Measurements from ENCODE around the gene CLCNKA. TPM values are rescaled to one million over a fixed set of nuclear protein-coding genes. Genes with fewer than 3 reads are reported as not detected.

CLCNKA gene
- total RNA-seq, 2 experiments from 2014 or later = not detected

DNA sequence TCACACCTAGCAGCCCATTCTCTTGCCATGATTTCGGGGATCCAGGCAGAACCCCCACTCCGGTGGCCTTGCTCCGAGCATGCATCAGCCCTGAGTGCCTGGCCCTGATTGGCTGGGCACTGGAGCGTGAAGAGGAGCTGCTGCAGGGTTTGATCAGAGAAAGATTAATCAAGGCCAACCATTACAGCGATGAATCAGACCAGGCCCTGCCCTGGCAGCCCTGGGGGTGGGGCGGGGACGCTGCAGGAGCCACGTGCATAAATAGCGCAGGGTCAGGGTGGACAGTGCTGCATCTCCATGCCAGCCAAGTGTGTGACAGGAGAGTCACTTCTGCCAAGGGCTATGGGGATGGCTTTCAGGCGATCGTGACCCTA lies 55.0 kb downstream of the CLCNKA start:
- Mint-ChIP-seq H3K4me3 (no peak overlapping the region), H3K9me3 (ENCODE audit: low read depth) (no peaks in the 10 kb centered on the region), H3K27me3 (peaks cover 12% of the 10 kb centered on the region), H3K4me1 (peaks cover 13% of the 10 kb centered on the region), H3K36me3 (ENCODE audit: low read depth) (no peaks in the 10 kb centered on the region), H3K27ac (no peak overlapping the region)
- DNase-seq = no peak
- POLR2A ChIA-PET = no interaction called here
- intact Hi-C loops (cut with DNase I, micrococcal nuclease) = loop anchor here in 1 of 2 experiments (5.0 kb wide), 1 partner anchor 285 kb away; no protein-coding TSS in a partner anchor
- ATAC-seq = no peak
- CTCF ChIA-PET = interaction anchor here (1.3 to 12.1 kb wide), 2 partner anchors 111 to 168 kb away, joined by 5 to 219 read pairs; no protein-coding TSS in a partner anchor

DNA sequence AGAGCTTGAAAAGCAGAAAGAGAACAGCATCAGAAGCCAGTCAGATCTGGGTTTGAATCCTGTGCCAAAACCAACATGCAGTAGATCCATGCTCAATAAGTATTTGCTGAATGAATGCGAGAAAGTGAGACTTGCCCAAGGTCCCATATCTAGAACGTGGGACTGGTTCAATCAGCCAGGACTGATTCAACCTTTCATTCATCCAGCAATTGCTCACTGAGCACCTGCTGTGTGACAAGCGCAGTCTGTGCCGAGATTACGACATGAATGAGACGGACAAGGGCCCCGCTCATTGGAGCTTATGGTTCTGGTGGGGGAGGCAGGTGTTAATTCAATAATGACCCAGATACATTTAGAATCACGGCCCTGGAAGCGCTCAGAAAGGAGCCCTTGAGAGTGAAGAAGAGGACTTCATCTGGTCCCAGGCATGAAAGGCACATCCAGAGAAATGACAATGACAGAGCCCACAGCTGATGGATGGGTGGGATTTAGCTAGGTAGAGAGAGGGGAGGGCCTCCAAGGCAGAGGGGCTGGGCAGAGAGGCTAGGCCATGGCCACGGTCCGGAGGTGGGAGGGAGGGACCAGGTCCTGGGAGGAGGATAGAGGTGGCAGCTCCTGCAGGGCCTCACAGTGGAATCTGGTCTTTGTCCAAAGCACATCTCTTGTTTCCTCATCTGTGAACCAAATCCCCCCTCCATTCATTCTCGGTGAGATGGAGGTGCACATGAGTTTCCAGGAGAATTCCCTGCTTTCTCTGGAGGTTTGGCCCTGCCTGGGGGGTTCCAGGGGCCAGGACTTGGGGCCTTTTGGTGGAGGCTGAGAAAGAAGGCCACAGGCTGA lies 55.8 kb downstream of the CLCNKA start:
- Mint-ChIP-seq H3K27ac (no peak overlapping the region), H3K9me3 (ENCODE audit: low read depth) (no peaks in the 10 kb centered on the region), H3K4me3 (no peak overlapping the region), H3K36me3 (ENCODE audit: low read depth) (no peaks in the 10 kb centered on the region), H3K27me3 (peaks cover 10% of the 10 kb centered on the region), H3K4me1 (peaks cover 13% of the 10 kb centered on the region)
- ChIA-PET POLR2A (no interaction called here), CTCF (interaction anchor here (0.5 to 12.1 kb wide), 9 partner anchors 8 to 532 kb away, joined by 3 to 219 read pairs (median 5); partner anchors contain the start of gene FAM131C)
- intact Hi-C loops (cut with DNase I, micrococcal nuclease) = loop anchor here (2.0 to 5.0 kb wide), 2 partner anchors 285 kb away; no protein-coding TSS in a partner anchor
- ATAC-seq = no peak
- no peak for DNase-seq

DNA sequence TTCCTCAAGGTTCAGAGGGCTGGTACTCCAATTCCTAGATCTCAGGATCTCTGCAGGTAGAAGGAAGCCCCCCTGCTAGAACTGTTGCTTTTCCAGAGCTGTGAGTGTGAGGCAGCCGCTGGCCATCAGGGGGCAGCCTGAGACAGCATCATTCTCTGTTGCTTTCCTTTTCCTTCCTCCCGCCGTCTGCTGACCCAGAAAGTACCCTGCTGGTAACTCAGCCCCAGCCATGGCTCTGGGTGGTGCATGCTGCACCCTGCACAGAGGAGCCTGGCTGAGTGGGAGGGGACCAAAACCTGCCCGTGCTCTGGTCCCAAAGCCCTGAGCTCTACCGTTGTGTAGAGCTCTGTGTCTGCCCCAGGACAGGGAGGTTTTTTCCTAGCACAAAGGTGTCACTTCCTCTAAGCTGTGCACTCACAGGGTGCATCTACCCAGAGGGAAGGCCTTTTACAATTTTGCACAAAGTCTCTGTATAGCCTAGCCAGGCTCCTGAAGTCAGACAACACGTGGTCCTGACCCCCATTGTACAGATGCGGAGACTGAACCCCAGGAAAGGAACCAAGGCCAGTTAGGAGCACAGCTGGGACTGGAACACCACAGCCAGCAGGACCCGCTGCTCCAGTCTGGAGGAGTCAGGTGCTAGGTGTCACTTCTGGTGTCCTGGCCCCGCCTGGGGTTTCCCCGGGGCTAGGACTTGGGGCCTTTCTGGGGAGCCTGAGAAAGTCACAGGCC lies 57.3 kb downstream of the CLCNKA start:
- POLR2A ChIA-PET = no interaction called here
- ATAC-seq = peak; percentile 83
- H3K27ac Mint-ChIP-seq = peak overlapping the region; percentile 86

DNA sequence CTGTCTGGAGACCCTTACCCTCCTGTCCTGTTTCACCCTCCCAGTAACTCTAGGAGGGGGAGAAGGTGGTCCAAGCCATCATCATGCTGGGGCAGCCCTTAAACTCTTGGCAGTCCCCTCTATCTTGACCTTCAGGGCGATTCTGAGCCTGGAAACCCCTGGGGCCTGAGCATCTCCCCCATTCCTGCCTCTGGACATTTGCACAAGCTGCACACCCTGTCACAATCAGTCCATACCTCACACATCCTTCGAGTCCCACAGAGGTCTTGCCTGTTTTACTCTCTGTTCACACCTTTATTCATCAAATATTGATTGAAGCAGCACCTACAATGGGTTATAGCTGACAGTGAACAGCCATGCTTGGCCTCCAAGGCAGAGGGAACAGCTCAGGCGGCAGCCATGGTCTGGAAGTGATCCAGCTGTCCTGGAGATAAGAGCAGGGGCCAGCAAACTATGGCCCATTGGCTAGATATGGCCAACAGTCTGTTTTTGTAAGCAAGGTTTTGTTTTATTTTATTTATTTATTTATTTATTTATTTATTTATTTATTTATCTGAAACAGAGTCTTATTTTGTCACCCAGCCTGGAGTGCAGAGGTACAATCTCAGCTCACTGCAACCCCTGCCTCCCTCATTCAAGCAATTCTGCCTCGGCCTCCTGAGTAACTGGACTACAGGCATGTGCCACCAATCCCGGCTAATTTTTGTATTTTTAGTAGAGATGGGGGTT lies 58.8 kb downstream of the CLCNKA start:
- ChIA-PET CTCF (interaction anchor here (0.6 to 12.1 kb wide), 9 partner anchors 11 to 163 kb away, joined by 3 to 219 read pairs (median 11); partner anchors contain the start of genes EPHA2 and FAM131C), POLR2A (interaction anchor here (0.7 kb wide), 1 partner anchor 113 kb away, joined by 8 read pairs; no protein-coding TSS in a partner anchor)
- intact Hi-C loops (cut with DNase I, micrococcal nuclease) = no loop called here
- Mint-ChIP-seq H3K27ac (no peak overlapping the region), H3K9me3 (ENCODE audit: low read depth) (no peaks in the 10 kb centered on the region), H3K4me3 (no peak overlapping the region), H3K36me3 (ENCODE audit: low read depth) (no peaks in the 10 kb centered on the region), H3K27me3 (no peaks in the 10 kb centered on the region), H3K4me1 (peaks cover 6% of the 10 kb centered on the region)
- ATAC-seq = no peak
- DNase-seq = no peak

More for the DNA sequence above, 57.3 kb downstream of the CLCNKA start:
- peak overlapping the region; percentile 57 for H3K4me3 Mint-ChIP-seq
- CTCF ChIA-PET = interaction anchor here (0.6 to 12.1 kb wide), 32 partner anchors 9 to 756 kb away, joined by 3 to 219 read pairs (median 4); partner anchors contain the start of genes CPLANE2 and FAM131C
- peaks cover 5% of the 10 kb centered on the region for H3K27me3 Mint-ChIP-seq
- intact Hi-C loops (cut with DNase I, micrococcal nuclease) = loop anchor here (1.0 to 5.0 kb wide), 4 partner anchors 108 to 284 kb away; no protein-coding TSS in a partner anchor
- no peaks in the 10 kb centered on the region for H3K36me3 Mint-ChIP-seq (ENCODE audit: low read depth)
- DNase-seq = peak; percentile 81
- H3K9me3 Mint-ChIP-seq (ENCODE audit: low read depth) = no peaks in the 10 kb centered on the region
- peaks cover 9% of the 10 kb centered on the region for H3K4me1 Mint-ChIP-seq

DNA sequence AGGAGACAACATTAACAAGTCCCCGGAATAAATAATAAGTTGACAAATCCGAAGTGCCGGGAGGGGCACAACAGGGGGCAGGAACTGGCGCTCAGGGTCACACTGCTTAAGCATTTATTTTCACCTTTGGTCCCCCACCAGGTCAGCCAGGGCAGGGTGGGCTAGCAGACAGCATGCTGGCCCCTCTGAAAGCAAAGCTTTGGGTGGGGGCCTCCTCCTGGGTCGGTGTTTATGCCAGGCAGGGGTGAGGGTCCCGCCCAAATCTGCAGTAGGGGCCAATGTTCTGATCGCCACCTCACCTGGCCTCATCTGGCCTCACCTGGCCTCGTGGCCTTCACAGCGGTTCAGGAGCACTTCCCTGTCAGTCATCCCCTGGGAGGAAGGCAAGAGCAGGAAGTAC lies 59.8 kb downstream of the CLCNKA start:
- CTCF ChIA-PET = interaction anchor here (0.6 to 12.1 kb wide), 17 partner anchors 12 to 541 kb away, joined by 3 to 219 read pairs (median 4); partner anchors contain the start of genes EPHA2 and FAM131C
- intact Hi-C loops (cut with DNase I, micrococcal nuclease) = loop anchor here in 1 of 2 experiments (1.0 kb wide), 1 partner anchor 282 kb away; no protein-coding TSS in a partner anchor
- no peaks in the 10 kb centered on the region for H3K27me3 Mint-ChIP-seq
- H3K4me1 Mint-ChIP-seq = peaks cover 6% of the 10 kb centered on the region
- DNase-seq (no peak), ATAC-seq (no peak)
- no peaks in the 10 kb centered on the region for H3K36me3 Mint-ChIP-seq (ENCODE audit: low read depth)
- POLR2A ChIA-PET = no interaction called here
- H3K27ac Mint-ChIP-seq = no peak overlapping the region
- no peaks in the 10 kb centered on the region for H3K9me3 Mint-ChIP-seq (ENCODE audit: low read depth)
- H3K4me3 Mint-ChIP-seq = no peak overlapping the region

DNA sequence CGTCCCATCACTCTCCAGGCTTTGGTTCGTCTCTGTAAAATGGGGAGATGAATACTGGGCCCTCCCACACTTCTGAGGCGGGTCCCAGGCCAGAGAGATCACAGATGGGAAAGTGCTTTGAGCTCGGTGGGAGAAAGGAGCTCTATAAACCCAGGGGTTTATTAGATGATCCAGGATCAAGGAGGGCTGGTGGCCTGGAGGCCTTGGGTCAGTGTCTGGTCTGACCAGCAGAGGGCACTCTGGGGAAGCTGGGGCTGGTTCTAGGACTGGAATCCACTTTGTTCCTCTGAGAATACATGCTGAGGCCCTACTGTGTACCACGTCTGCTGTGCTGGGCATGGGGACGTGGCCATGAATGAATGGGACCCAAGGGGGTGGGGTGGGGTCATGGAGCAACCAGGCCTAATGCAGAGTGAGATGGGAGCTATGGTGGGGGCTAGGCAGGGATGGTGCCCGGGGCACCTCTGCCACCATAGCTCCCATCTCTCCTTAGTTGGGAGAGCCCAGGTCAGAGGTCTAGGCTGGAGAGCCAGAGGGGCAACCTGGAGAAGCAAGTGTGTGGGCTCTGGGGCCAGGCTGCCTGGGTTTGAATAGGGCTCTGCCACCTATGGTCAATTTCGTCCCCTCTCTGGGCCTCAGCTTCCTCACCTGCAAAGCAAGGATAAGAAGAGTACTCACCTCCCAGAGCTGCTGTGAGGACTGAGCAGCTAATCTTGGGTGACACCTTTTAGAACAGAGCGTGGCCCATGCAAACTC lies 60.6 kb downstream of the CLCNKA start:
- ChIA-PET CTCF (interaction anchor here (0.6 to 12.1 kb wide), 21 partner anchors 9 to 540 kb away, joined by 3 to 219 read pairs (median 4); partner anchors contain the start of genes EPHA2 and FAM131C), POLR2A (interaction anchor here (0.6 kb wide), 1 partner anchor 104 kb away, joined by 3 read pairs; no protein-coding TSS in a partner anchor)
- no peaks in the 10 kb centered on the region for H3K27me3 Mint-ChIP-seq
- H3K36me3 Mint-ChIP-seq (ENCODE audit: low read depth) = no peaks in the 10 kb centered on the region
- intact Hi-C loops (cut with DNase I, micrococcal nuclease) = loop anchor here in 1 of 2 experiments (1.0 kb wide), 1 partner anchor 281 kb away; no protein-coding TSS in a partner anchor
- H3K27ac Mint-ChIP-seq = no peak overlapping the region
- ATAC-seq (peak; percentile 54), DNase-seq (peak; percentile 84)
- H3K9me3 Mint-ChIP-seq (ENCODE audit: low read depth) = no peaks in the 10 kb centered on the region
- H3K4me1 Mint-ChIP-seq = peaks cover 6% of the 10 kb centered on the region
- no peak overlapping the region for H3K4me3 Mint-ChIP-seq

DNA sequence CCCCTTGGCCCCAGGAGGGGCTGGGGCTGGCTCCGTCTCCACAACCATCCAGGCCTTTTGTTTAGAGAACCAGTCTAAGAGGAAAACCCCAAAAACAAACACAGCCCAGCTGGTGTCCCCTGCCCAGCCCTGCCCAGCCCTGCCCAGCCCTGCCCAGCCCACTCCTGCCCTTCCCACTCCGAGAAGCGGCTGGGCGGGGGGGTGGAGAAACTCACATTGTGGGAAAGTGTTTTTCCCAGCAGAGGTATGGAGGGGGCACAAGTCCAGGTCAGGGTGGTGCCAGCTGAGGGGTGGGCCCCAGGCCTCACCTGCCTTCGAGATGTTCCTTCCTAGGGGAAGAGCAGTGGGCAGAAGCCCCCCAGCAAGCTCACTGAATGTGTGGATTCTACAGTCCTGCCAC lies 61.6 kb downstream of the CLCNKA start:
- H3K4me3 Mint-ChIP-seq = no peak overlapping the region
- intact Hi-C loops (cut with DNase I, micrococcal nuclease) = no loop called here
- no peak for ATAC-seq
- peaks cover 6% of the 10 kb centered on the region for H3K4me1 Mint-ChIP-seq
- POLR2A ChIA-PET = no interaction called here
- H3K9me3 Mint-ChIP-seq (ENCODE audit: low read depth) = no peaks in the 10 kb centered on the region
- H3K36me3 Mint-ChIP-seq (ENCODE audit: low read depth) = no peaks in the 10 kb centered on the region
- no peak overlapping the region for H3K27ac Mint-ChIP-seq
- H3K27me3 Mint-ChIP-seq = no peaks in the 10 kb centered on the region
- CTCF ChIA-PET = interaction anchor here (1.0 to 12.1 kb wide), 8 partner anchors 8 to 170 kb away, joined by 3 to 219 read pairs (median 6); partner anchors contain the start of gene FAM131C
- DNase-seq = no peak

Other genes with a start within 250 kb of the CLCNKA start
- gene UQCRHL, start 214.4 kb upstream of the CLCNKA start, total RNA-seq = 1 to 10 TPM; 1.4 to 1.9 TPM
- 10 to 100 TPM; 43.2 to 52.7 TPM for gene SPEN, start 174.3 kb upstream of the CLCNKA start, total RNA-seq
- 10 to 100 TPM; 47.7 to 48.3 TPM for gene ZBTB17, start 45.9 kb upstream of the CLCNKA start, total RNA-seq
- gene SRARP, start 17.8 kb upstream of the CLCNKA start, total RNA-seq = not detected
- not detected for gene HSPB7, start 4.0 kb upstream of the CLCNKA start, total RNA-seq
- not detected for gene CLCNKB, start 21.7 kb downstream of the CLCNKA start, total RNA-seq
- gene FAM131C, start 51.6 kb downstream of the CLCNKA start, total RNA-seq = under 1 TPM; 0.09 to 0.23 TPM
- gene EPHA2, start 134.0 kb downstream of the CLCNKA start, total RNA-seq = under 1 TPM; 0.19 to 0.21 TPM
- gene ARHGEF19, start 190.6 kb downstream of the CLCNKA start, total RNA-seq = 1 to 10 TPM; 4.9 to 6.5 TPM
- 1 to 10 TPM; 2.4 to 3.7 TPM for gene CPLANE2, start 215.1 kb downstream of the CLCNKA start, total RNA-seq

Measured in activated CD4-positive, alpha-beta T cell treated with anti-CD3 and anti-CD28 coated beads for 36 hours (primary cell).